Thoracic aorta (tissue), 2 donors: ENCODE measurements around the gene TNC. TPM values are rescaled to one million over a fixed set of nuclear protein-coding genes. Genes with fewer than 3 reads are reported as not detected.

Experiments used
- ATAC-seq: fragments of 150-250 bp; one replicate; pipeline ENCODE4 v1.8.0; 2017; ENCODE audit warnings: low read depth; ENCODE audit not compliant: insufficient number of reproducible peaks, low FRiP score
- DNase-seq: peaks from one replicate; pipeline ENCODE4 v3.0.0-alpha.2; 2020; ENCODE audit warnings: low spot score
- H3K27ac ChIP-seq, 2 donors: fragments of 200-600 bp; sonication (generic); 1 replicate in 1 of 2; 2 replicates in 1 of 2; pipeline ENCODE4 v1.5.1; 2016; ENCODE audit warnings: mild to moderate bottlenecking in 2 of 2, moderate library complexity in 2 of 2
- H3K27me3 ChIP-seq: fragments of 200-600 bp; sonication (generic); replicated peaks from 2 replicates; pipeline ENCODE4 v1.6.0; 2016; ENCODE audit warnings: mild to moderate bottlenecking; ENCODE audit not compliant: insufficient read depth
- H3K36me3 ChIP-seq: fragments of 200-600 bp; sonication (generic); one replicate; pipeline ENCODE4 v1.5.1; 2016
- H3K4me1 ChIP-seq, 2 donors: fragments of 200-600 bp; sonication (generic); 1 replicate in 1 of 2; 2 replicates in 1 of 2; pipeline versions ENCODE4 v1.5.1 to v1.6.0; 2016; ENCODE audit warnings: low read depth in 2 of 2, mild to moderate bottlenecking in 1 of 2; ENCODE audit not compliant: control insufficient read depth in 1 of 2
- H3K4me3 ChIP-seq: fragments of 200-600 bp; sonication (generic); 2 replicates; pipeline ENCODE4 v1.5.1; 2016; ENCODE audit warnings: mild to moderate bottlenecking
- H3K9me3 ChIP-seq: fragments of 200-600 bp; sonication (generic); 2 replicates; pipeline ENCODE4 v1.5.1; 2016
- total RNA-seq, 2 donors: library from RNA; depleted of rRNA; stranded (reverse); fragments of >200 nt; gene quantifications; one replicate each; pipeline versions ENCODE4 v1.1.0 to v1.2.3, GENCODE V29; 2016
- TF ChIP-seq, protein P1 (sequence below): fragments of 200-600 bp; sonication (generic); IDR thresholded peaks from one replicate; pipeline ENCODE4 v1.5.1; 2019; ENCODE audit warnings: antibody characterized with exemption

The TNC gene
- total RNA-seq, 2 donors from 2014 or later: 87.1 to 243 TPM

GRCh38 chr9:115127191-115127817, 9.3 kb upstream of the TNC start:
- Histone ChIP-seq H3K27me3 (no peaks in the 10 kb centered on the region), H3K36me3 (no peaks in the 10 kb centered on the region), H3K9me3 (no peaks in the 10 kb centered on the region), H3K4me1 (no peaks in the 10 kb centered on the region), H3K27ac (no peak overlapping the region), H3K4me3 (no peak overlapping the region)
- TF ChIP-seq, protein P1, sequence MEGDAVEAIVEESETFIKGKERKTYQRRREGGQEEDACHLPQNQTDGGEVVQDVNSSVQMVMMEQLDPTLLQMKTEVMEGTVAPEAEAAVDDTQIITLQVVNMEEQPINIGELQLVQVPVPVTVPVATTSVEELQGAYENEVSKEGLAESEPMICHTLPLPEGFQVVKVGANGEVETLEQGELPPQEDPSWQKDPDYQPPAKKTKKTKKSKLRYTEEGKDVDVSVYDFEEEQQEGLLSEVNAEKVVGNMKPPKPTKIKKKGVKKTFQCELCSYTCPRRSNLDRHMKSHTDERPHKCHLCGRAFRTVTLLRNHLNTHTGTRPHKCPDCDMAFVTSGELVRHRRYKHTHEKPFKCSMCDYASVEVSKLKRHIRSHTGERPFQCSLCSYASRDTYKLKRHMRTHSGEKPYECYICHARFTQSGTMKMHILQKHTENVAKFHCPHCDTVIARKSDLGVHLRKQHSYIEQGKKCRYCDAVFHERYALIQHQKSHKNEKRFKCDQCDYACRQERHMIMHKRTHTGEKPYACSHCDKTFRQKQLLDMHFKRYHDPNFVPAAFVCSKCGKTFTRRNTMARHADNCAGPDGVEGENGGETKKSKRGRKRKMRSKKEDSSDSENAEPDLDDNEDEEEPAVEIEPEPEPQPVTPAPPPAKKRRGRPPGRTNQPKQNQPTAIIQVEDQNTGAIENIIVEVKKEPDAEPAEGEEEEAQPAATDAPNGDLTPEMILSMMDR: no peak
- DNase-seq: no peak
- ATAC-seq: no peak

DNA sequence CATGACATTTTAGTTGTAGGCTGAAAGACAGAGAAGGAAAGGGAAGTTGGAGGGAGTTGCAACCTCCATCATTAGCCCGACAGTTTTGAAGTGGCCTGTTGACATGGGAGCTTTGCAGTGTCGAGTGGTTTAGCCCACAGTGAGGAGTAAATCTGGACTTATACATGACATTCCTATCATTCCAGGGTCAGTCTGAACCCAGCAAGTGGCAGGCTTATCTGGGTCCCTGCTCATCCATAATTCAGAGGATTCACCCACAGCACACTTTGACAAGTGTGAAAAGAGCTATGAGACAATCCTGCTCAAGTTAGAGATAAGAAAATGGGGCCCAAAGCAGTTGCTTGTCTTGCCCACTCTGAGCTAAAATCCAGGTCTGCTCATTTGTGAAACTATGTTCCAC, 8.4 kb upstream of the TNC start:
- Histone ChIP-seq H3K36me3 (no peaks in the 10 kb centered on the region), H3K9me3 (no peaks in the 10 kb centered on the region), H3K27me3 (no peaks in the 10 kb centered on the region), H3K4me3 (no peak overlapping the region), H3K4me1 (no peaks in the 10 kb centered on the region), H3K27ac (no peak overlapping the region)
- no peak for ATAC-seq
- no peak for DNase-seq
- TF ChIP-seq, protein P1: no peak

- Histone ChIP-seq H3K27ac (no peak overlapping the region), H3K9me3 (no peaks in the 10 kb centered on the region), H3K4me3 (no peak overlapping the region), H3K27me3 (no peaks in the 10 kb centered on the region), H3K36me3 (no peaks in the 10 kb centered on the region), H3K4me1 (peaks cover 1 to 12% of the 10 kb centered on the region in 2 donors)
- DNase-seq (no peak), ATAC-seq (no peak)
- TF ChIP-seq, protein P1: no peak
Measured at GRCh38 chr9:115122937-115123336, 5.0 kb upstream of the TNC start.

- Histone ChIP-seq H3K27me3 (no peaks in the 10 kb centered on the region), H3K4me1 (peaks cover 3 to 28% of the 10 kb centered on the region in 2 donors), H3K27ac (no peak overlapping the region), H3K9me3 (no peaks in the 10 kb centered on the region), H3K36me3 (no peaks in the 10 kb centered on the region), H3K4me3 (no peak overlapping the region)
- ATAC-seq (no peak), DNase-seq (no peak)
- TF ChIP-seq, protein P1: no peak
Measured at GRCh38 chr9:115121181-115121580, 3.2 kb upstream of the TNC start.

GRCh38 chr9:115118879-115119218, 892 bp upstream of the TNC start:
- DNase-seq: peak; percentile 48
- Histone ChIP-seq H3K4me1 (peaks cover 7 to 36% of the 10 kb centered on the region in 2 donors), H3K4me3 (peak overlapping the region; percentile 78), H3K36me3 (no peaks in the 10 kb centered on the region), H3K9me3 (no peaks in the 10 kb centered on the region), H3K27me3 (no peaks in the 10 kb centered on the region), H3K27ac (peak overlapping the region; percentile 68)
- TF ChIP-seq, protein P1: no peak
- peak; percentile 31 for ATAC-seq
